Activated T-cell treated with anti-CD3 and anti-CD28 coated beads for 4 hours (primary cell): ENCODE results near the gene PLA2G4B.
"Not testable (repeated sequence)": the region's sequence is repeated elsewhere in the genome, so short reads cannot be mapped to it uniquely, and the experiment has no call there.

Experiments used
- DNase-seq: peaks from one replicate; pipeline ENCODE4 v3.0.0-alpha.2; 2020

PLA2G4B gene

DNA sequence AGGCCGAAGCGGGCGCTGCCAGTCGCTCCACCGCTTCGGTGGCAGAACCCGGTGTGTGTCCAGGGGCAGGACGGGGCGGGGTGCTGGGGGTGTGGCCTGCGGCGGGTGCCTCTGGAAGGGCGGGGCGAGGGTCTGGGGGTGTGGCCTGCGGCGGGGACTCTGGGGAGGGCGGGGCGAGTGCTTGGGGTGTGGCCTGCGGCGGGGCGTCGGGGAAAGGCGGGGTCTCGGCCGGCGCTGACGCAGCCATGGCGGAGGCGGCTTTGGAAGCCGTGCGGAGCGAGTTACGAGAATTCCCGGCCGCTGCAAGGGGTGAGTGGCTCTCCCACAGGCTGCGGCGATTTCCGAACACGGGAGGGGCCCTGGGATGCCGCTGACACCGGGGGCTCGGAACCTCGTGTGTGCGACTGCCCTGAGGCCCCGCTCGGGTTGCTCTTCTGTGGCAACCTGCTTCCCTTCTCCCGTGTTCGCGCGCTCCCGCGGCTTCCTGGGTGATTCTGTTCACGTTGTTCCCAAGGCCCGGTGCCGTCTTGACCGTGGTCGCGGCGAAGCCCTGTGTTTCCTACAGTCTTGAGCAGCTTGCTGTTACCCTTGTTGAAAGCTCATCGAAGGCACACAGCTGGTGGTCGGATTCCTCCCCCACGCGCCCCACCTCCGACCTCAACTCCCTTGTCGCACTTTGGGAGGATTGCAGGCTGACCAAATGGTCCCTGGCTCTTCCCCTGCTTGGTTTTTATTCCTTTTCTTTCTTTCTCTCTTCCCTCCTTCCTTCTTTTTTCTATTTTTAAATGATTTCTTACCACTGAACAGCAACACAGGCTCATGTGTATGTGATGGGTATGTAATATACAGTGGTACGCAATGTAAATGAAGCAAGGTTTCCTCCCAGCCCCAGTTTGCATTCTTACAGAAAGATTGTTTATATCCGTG, 10.5 kb upstream of the PLA2G4B start, which contains the start of gene JMJD7:
TSS of gene JMJD7 (plus strand) at position 213 of the 927 bp plus-strand sequence. CDS start at position 246, 33 bp downstream.
- peak; percentile 98 for DNase-seq

DNA sequence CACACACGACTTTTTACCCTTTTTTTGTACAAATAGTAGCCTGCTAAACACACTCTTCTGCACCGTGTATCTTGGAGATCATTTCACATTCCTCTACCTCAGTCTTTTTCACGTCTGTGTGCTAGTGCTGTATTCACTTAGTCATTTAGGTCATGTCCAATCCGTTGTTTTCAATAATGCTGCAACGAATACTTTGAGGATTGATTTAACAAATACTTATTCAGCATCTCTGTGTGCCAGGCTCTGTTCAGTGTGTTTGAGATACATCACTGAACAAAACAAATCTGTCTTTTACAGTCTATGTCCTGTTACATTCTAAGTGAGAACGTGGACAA, 9.9 kb upstream of the PLA2G4B start:
- no peak for DNase-seq

DNA sequence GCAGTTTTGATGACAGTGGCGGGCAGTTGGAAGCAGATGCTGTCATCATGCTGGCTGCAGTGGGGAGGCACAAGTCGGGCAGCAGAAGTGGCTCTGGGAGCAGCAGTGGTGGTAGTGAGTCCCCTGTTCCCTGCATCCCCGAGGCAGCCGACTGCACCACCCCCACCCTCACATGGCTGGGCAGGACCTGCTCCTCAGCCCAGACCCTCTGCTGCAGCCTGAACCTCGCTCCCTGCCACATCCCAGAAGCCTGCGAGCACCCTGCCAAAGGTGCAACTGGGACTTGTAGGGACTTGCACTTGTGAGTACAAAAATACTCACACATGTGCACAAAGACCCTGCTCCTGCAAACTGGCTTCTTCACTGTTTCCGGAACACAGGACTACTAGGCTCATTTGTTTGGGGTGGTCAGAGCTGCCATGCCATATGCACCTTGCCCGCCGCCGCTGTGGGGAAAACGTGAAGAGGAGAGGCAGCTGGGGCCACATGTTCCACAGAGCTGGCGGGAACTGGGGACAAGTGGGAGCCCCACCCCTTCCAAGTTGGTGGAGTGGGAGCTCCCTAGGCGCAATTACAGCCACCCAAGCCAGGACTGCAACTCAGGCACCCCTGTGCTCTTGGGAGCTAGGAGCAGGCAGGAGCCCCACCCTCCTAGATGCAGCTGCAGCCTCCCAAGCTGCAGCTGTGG, 8.5 kb upstream of the PLA2G4B start:
- no peak for DNase-seq

DNA sequence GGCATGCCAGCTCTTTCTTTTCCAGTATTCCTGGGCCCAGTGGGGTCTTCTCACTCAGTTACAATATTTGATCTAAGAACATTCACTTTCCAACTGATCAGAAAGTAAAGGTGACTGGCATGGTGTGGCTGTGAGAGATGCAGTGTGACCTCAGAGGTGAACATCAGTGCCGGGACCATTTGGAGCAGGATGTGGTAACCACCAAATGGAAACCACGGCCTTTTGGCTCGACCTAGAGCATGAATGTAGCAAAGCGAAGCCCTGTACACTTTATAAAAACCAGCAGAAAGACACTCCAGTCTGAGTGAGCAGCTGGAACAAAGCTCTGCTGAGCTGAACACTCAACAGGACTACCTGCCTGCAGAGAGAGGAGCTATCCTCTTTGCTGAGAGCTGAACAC, 7.4 kb upstream of the PLA2G4B start:
- not testable (repeated sequence) for DNase-seq

DNA sequence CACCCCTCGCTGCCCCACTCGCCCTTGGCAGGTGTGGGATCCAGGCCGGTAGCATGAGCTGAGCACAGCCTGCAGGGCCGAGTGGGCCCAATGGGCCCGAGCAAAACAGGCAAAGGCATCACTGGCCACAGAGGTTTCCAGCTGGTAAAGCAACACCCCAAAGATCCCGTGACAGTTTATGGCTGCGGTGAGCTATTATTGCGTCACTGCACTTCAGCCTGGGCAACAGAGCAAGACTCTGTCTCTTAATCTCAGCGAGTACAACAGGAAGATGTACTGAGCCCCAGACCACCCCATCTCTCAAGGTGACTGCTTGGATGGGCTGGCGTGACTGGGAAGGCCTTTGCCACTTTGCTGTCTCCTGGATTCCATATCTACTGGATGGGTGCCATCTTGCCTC, 6.4 kb upstream of the PLA2G4B start:
- DNase-seq, result no peak

DNA sequence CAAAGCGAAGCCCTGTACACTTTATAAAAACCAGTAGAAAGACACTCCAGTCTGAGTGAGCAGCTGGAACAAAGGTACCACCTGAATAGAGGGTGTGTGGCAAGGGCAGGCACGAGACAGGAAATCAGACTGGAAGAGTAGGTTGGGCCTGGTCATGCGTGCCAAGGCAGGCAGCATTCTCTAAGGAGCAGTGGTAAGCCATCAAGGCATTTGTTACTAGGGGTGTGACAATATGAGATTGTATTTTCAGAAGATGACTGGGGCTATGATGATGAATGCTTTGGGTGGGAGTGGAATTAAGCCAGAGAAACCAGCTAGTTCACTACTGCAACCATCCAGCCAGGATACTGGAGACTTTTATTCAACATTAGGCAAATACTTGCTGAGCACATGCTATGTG, 5.8 kb upstream of the PLA2G4B start:
- no peak for DNase-seq

DNA sequence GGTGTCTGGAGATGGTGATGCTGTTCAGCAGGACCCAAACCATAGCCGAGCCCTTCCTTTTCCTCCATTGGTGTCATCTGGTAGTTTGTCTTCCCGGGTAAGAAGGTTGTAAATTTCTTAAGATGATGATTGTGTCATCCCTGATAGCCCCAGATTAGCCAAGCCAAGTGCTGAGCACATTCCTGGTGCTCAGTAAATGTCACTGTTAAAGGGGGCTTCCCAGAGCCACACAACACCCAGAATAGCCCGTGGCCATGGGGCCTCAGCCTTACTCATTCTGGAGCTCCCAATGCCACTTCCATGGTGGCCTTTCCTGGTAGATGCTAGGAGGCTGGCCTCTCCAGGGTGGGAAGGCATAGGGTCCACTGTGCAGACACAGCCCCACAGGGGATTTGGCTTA, 4.6 kb upstream of the PLA2G4B start:
- no peak for DNase-seq

DNA sequence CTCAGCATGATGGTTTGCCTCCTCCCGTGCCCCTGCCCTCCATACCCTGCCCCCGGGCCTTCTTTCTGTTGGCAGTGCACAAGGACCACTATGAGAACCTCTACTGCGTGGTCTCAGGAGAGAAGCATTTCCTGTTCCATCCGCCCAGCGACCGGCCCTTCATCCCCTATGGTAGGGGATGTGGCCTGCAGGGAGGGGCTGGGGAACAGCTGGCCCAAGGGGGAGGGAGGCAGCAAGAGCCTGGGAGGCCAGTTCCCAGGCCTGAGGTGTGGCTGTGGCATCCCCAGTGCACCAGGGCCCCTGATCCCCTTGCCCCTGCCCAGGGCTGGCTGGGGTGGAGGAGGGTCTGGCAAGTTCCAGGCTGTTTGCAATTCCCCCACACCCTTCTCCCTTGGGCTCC, 2.6 kb upstream of the PLA2G4B start:
- DNase-seq, result no peak

DNA sequence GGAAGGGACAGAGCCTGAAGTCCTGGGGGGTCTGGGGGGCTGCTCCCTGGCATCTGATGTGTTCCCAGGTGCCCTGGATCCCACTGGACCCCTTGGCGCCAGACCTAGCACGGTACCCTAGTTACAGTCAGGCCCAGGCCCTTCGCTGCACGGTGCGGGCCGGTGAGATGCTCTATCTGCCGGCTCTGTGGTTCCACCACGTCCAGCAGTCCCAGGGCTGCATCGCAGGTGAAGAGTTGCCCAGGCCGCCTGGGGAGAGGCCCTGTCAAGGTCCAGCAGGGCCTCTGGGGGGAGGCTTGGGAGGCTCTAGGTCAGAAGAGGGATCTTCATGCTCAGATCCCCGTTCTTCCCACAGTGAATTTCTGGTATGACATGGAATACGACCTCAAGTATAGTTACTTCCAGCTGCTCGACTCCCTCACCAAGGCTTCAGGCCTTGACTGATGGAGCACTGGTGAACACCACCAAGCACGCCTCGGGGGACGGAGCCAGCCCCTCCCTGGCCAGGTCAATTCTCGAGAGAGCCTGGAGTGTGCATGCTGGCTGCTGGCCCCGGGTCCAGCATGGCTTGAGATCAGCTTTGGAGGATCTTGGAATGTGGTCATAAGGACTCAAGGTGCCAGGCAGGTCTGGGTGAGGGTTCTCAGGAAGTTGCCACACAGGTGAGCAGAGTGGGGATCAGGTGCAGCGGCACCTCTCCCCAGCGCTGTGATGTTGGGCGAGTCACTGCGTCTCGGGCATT, 1.8 kb upstream of the PLA2G4B start:
- no peak for DNase-seq

DNA sequence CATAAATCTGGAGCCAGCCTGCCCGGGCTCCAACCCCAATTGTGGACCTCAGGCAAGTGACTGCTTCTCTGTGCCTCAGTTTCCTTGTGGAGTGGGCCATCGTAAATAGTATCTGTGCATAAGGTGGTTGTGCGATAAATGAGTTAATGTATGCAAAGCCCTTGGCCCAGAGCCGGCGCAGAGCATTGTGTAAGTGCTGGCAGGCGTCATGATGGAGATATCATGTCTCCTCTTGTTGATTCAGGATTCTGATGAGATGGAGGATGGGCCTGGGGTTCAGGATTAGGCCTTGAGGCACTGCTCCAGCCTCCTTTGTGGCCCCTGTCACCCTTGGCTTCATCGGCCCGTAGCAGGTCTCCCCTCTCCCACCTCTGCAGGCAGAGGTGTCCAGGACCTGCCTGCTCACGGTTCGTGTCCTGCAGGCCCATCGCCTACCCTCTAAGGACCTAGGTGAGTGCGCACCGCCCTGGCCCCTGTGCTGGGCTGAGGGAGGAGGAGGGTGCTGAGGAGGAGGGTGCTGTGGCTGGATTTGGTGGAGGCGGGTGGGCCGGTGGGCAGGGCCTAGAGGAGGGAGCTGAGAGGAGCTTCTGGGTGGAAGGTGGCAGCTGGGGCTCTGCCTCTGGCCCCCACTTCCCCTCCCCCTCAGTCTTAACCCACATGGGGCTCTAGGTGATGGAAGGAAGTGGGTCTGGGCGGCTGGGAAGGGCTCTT, 1.3 kb downstream of the PLA2G4B start:
- no peak for DNase-seq

DNA sequence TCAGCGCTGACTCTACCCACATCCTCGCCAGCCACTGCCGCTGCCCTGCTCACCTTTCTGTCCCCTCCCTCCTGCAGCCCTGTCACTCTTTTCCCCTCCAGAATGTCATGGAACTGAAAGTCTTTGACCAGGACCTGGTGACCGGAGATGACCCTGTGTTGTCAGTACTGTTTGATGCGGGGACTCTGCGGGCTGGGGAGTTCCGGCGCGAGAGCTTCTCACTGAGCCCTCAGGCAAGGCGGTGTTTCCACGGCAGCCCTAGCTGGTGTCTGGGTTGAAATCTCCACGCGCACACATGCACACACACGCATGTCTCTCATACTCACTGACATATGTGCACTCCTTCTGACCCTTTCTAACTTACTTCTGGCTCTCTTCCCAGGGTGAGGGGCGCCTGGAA, 2.0 kb downstream of the PLA2G4B start:
- no peak for DNase-seq

DNA sequence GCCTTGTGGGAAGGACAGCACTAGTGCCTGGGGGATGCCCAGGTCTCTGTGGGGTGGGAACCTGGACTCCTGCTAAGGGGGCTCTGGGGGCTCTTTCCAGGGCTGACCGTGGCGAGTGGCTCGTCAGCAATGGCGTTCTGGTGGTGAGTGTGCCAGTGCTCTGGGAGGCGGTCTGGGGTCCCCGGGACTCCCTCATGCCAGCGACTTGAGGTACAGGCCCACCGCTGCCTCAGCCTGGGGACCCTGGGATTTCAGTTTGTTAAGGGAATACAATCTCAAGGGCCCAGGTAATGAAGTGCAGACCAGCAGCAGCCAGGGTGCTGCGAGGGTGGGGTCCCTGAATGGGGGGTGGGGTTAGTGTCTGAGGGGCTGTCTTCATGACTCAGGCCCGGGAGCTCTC, 2.5 kb downstream of the PLA2G4B start:
- no peak for DNase-seq

DNA sequence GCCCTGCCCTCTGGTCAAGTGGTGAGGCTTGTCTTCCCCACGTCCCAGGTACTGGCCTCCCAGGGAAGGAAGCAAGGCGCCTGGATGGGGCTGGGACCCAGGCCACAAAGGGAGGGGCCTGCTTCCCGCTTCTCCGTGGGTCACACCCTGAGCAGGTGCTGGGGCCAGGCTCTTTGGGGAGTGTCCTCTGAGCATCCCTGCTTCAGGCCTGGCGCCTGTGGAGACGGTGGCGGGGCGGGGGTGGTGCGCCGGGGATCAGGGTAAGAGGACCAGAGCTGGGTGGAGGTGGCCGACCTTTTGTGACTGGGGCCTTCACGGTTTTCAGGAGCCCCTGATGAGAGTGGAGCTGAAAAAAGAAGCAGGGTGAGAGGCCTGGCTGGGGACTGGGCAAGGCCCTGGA, 3.6 kb downstream of the PLA2G4B start:
- DNase-seq, result no peak

DNA sequence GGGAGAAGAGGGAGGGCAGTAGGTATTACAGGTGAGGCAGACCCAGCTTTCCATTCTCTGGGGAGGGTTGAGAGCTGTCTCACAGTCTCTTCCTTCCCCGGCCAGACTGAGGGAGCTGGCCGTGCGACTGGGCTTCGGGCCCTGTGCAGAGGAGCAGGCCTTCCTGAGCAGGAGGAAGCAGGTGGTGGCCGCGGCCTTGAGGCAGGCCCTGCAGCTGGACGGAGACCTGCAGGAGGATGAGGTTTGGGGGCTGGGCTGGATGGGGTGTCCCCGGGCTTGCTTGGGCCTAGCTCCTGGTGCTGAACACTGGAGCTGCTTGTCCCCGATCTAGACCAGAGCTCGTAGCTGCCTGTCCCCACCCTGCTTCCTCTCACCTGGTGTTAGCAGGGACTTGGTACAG, 4.9 kb downstream of the PLA2G4B start:
- DNase-seq, result no peak

DNA sequence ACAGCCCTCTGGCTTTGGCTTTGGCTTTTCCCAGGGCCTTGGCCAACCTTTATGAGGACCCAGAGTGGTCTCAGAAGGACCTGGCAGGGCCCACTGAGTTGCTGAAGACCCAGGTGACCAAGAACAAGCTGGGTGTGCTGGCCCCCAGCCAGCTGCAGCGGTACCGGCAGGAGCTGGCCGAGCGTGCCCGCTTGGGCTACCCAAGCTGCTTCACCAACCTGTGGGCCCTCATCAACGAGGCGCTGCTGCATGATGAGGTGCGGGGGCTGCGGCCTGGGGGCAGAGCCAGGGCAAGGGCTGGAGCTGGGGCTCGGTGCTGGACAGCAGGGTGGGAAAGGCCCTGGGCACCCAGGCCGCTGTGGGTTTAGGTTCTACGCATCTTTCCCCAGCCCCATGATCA, 6.2 kb downstream of the PLA2G4B start:
- DNase-seq, result no peak

DNA sequence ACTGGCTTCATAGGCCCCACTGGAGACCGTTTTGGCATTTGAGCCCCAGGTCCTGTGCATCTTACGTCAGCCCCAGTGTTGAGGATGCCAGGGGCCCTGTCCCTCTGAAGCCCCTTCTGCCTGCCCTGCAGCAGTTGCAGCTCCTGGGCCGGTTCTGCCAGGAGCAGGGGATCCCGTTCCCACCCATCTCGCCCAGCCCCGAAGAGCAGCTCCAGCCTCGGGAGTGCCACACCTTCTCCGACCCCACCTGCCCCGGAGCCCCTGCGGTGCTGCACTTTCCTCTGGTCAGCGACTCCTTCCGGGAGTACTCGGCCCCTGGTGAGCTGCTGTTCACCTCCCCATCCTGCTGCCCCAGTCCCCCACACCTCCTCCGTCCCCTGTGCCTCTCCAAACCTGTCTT, 8.6 kb downstream of the PLA2G4B start:
- DNase-seq, result no peak

DNA sequence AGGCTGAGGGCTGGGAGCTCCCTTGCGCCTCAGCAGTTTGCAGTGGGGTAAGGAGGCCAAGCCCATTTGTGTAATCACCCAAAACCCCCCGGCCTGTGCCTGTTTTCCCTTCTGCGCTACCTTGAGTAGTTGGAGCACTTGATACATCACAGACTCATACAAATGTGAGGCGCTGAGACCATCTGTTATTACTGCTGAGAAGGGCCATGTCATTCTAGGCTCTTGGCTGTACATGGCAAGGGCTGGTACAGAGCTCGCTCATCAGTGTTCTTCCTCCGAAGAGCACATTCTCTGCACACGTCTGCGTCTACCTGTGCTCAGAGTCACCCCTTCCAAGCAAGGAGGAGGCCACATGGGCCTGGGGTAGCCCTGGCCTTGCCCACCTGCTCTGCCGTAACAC, 9.3 kb downstream of the PLA2G4B start:
- DNase-seq, result no peak

DNA sequence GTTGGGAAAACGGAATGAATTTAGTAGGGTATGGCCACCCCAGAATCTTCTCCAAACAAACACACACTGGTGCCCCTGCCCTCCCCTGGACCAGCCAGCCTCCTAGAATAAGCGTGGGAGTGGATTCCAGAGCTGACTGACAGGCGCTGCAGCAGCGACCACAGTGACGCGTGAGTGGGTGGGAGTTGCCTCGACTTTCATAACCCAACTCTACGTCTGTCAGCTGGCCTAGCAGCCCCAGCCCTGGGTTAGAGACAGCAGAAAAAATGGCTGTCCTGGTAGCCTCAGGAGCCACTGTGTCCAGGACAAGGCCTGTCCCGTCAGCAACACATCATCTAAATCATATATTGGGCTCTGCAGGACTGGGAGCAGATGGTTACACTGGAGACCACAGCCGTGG, 10.0 kb downstream of the PLA2G4B start:
- DNase-seq, result no peak

DNA sequence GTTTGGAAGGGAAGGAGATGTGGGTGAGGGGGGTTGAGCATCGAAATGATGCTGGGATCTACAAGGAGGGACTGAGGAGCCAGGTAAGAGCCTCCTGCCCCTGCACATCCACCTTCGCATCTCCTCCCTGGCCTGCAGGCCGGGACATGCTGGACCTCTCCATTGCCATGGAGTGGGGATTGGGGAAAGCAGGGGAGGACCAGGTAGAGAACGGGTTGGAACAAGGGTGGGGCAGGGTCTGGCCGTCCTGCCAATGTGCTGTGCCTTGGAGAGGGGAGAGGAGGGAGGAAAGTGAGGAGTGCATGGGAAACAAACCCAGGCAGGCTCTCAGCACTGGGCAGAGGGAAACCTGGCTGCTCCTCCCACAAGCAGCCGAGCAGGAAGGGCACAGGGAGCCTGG, 10.6 kb downstream of the PLA2G4B start:
- no peak for DNase-seq

DNA sequence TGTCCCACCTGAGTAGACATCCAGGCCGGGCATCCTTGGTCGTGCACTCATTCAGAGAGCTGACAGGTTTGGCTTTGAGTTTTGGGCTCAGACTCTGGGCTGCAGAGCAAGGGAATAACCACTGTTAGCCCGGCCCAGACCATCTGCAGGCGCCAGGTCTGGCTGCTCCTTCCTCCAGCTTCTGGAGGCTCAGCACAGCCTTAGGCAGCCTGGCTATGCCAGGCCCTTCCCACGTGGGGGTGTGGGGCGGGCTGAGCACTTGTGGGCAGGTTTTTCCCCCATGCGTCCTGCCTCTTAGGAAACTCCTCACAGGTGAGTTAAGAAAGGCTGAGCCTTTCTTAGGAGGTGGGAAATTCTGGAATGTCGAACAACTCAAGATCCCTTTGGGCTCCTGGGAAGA, 11.2 kb downstream of the PLA2G4B start:
- DNase-seq, result no peak

DNA sequence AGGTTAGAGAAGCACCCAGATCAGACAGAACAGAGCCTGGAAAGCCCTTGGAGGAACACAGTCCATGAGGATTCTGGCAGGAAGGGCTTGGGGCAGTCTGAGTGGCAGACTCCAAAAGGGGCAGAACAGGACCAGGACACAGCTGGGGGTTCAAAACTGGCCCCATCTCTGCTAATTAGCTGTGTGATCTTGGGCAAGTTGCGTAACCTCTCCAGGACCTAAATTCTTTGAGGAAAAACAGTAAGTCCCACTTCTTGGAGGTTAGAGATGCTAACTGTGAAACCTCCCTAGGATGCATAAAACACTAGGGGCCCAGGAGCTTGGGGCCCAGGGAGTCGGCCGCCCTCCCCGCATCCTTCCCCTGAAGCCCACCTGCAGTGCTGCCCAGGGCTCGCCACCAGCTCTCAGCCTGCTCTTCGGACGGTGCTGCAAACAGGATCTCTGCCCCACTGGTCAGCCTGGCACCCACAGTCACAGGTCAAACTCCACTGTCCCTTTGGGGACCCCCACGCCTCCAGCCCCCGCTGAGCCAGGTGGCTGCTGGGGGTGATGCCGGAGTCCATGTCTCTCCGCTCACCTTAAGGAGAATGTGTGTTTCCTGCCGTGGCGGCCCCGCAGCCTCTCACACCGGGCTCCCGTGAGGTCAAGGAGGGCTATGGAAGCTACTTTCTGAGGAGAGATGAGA, 12.0 kb downstream of the PLA2G4B start:
- no peak for DNase-seq

DNA sequence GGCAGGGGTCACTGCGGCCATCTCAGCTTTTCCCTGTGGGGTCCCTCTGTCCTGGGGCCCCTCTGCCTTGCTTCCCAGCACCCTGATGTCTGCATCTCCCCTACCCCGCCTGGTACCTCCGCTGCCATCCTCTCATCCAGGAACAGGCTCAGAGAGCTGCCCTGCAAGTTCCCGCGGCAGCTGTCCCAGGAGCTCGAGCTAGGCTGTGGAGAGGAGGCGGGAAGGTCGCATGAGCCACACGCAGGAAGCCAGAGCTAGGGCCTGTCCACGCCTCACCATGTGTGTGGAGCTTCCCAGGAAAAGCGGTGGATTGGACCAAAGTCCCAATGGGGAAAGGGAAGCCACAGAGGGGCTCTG, 12.5 kb downstream of the PLA2G4B start:
- DNase-seq, result no peak
